Ascending aorta (tissue), 2 donors: Measurements from ENCODE around the gene PPP1R1C. TPM values are rescaled to one million over a fixed set of nuclear protein-coding genes. Genes with fewer than 3 reads are reported as not detected.

Experiments used
- DNase-seq, 2 donors: peaks; one replicate each; pipeline ENCODE4 v3.0.0-alpha.2; 2019; ENCODE audit warnings: low spot score in 2 of 2
- H3K27ac ChIP-seq, 2 donors: fragments of 200-600 bp; sonication (generic); one replicate each; pipeline ENCODE4 v1.5.1; 2016 to 2017; ENCODE audit warnings: mild to moderate bottlenecking in 1 of 2
- H3K27me3 ChIP-seq: fragments of 200-600 bp; sonication (generic); one replicate; pipeline ENCODE4 v1.5.1; 2017
- H3K36me3 ChIP-seq, 2 donors: fragments of 200-600 bp; sonication (generic); one replicate each; pipeline ENCODE4 v1.5.1; 2016
- H3K4me1 ChIP-seq, 2 donors: fragments of 200-600 bp; sonication (generic); one replicate each; pipeline ENCODE4 v1.5.1; 2016 to 2017; ENCODE audit warnings: mild to moderate bottlenecking in 1 of 2
- H3K4me3 ChIP-seq, 2 donors: fragments of 200-600 bp; sonication (generic); one replicate each; pipeline ENCODE4 v1.5.1; 2016 to 2017; ENCODE audit warnings: mild to moderate bottlenecking in 1 of 2
- H3K9me3 ChIP-seq, 2 donors: fragments of 200-600 bp; sonication (generic); one replicate each; pipeline ENCODE4 v1.5.1; 2016
- intact Hi-C: fragments of 100-400 bp; cut with DNase I; formaldehyde crosslinking; loops from one replicate; pipeline ENCODE4 v1.15.1; 2023
- total RNA-seq: library from RNA; depleted of rRNA; stranded (reverse); fragments of >200 nt; gene quantifications from one replicate; pipeline ENCODE4 v1.1.0, GENCODE V29; 2016
- TF ChIP-seq, protein P1 (sequence below), 3 experiments: fragments of 200-600 bp in 2 of 3; fragments of 450-650 bp in 1 of 3; sonication (generic) in 2 of 3; IDR thresholded peaks; one replicate each; pipeline ENCODE4 v1.5.1; 2016 to 2019; ENCODE audit warnings: antibody characterized with exemption in 3 of 3, mild to moderate bottlenecking in 1 of 3, moderate library complexity in 1 of 3

The PPP1R1C gene
- total RNA-seq, 1 donor from 2014 or later = not detected

DNA sequence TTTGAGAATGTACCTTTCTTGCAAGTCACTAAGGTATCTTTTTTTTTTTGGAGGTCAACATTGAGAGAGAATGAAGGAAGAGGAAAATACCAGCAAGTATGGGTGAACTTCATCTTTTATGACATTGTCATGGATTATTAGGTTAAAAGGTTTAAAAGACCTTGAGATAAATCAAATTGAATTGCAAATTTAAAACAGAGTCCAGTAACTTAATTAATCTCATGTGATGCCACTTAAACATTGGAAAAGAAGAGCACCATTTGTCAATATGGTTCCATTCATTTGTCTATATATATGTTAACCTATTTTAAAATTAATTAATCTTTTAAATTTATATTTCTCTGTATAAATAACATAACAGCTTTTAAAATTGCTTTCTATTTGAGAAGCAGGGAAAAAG is 83.8 kb downstream of the PPP1R1C start:
- H3K27ac ChIP-seq = no peak overlapping the region
- intact Hi-C loops = no loop called here
- TF ChIP-seq, protein P1, sequence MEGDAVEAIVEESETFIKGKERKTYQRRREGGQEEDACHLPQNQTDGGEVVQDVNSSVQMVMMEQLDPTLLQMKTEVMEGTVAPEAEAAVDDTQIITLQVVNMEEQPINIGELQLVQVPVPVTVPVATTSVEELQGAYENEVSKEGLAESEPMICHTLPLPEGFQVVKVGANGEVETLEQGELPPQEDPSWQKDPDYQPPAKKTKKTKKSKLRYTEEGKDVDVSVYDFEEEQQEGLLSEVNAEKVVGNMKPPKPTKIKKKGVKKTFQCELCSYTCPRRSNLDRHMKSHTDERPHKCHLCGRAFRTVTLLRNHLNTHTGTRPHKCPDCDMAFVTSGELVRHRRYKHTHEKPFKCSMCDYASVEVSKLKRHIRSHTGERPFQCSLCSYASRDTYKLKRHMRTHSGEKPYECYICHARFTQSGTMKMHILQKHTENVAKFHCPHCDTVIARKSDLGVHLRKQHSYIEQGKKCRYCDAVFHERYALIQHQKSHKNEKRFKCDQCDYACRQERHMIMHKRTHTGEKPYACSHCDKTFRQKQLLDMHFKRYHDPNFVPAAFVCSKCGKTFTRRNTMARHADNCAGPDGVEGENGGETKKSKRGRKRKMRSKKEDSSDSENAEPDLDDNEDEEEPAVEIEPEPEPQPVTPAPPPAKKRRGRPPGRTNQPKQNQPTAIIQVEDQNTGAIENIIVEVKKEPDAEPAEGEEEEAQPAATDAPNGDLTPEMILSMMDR (IDR thresholded peaks at IDR 0.05) = no peak

DNA sequence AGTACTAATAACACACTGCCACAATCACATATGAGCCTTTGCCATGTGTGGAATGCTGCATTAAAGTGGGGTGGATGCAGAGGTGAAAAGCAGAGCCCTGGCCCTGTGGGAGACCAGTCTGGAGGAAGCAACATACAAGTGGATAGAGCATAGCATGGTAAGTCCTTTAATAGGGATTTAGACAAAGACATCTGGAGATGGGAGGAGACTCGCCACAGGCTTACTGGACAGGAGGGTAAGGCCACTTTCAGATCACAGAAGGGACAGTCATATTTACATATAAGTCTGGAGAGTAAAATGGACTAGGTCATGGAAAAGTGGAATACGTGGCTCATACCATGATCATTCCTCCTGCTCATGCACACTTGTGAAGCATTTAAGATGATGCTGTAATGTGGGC is 84.3 kb downstream of the PPP1R1C start:
- H3K27me3 ChIP-seq = no peaks in the 10 kb centered on the region
- H3K27ac ChIP-seq = no peak overlapping the region
- H3K9me3 ChIP-seq = no peaks in the 10 kb centered on the region
- TF ChIP-seq, protein P1 (IDR thresholded peaks at IDR 0.05) = no peak
- no peak for DNase-seq
- H3K36me3 ChIP-seq = no peaks in the 10 kb centered on the region
- peaks cover 5 to 17% of the 10 kb centered on the region in 2 donors for H3K4me1 ChIP-seq
- intact Hi-C loops = loop anchor here (10.0 kb wide), 1 partner anchor 175 kb away; the partner anchor contains the start of gene ITPRID2
- H3K4me3 ChIP-seq = no peak overlapping the region

More for the DNA sequence above, 83.8 kb downstream of the PPP1R1C start:
- Histone ChIP-seq H3K4me3 (no peak overlapping the region), H3K4me1 (peaks cover 5 to 19% of the 10 kb centered on the region in 2 donors), H3K9me3 (no peaks in the 10 kb centered on the region), H3K36me3 (no peaks in the 10 kb centered on the region), H3K27me3 (no peaks in the 10 kb centered on the region)
- DNase-seq = no peak

DNA sequence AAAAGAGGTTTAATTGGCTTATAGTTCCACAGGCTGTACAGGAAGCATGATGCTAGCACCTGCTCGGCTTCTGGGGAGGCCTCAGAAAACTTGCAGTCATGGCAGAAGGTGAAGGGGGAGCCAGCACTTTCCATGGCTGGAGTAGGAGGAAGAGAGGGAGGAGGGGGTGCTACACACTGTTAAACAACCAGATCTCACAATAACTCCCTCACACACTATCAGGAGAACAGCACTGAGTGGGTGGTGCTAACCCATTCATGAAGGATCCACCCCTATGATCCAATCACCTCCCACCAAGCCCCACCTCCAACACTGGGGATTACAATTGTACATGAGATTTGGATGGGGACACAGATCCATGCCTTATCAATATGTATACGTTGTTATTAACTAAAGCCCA is 85.1 kb downstream of the PPP1R1C start:
- Histone ChIP-seq H3K27me3 (no peaks in the 10 kb centered on the region), H3K27ac (no peak overlapping the region), H3K4me3 (no peak overlapping the region), H3K9me3 (no peaks in the 10 kb centered on the region), H3K36me3 (no peaks in the 10 kb centered on the region), H3K4me1 (peaks cover 5 to 13% of the 10 kb centered on the region in 2 donors)
- intact Hi-C loops = loop anchor here (10.0 kb wide), 1 partner anchor 176 kb away; the partner anchor contains the start of gene ITPRID2
- TF ChIP-seq, protein P1 (IDR thresholded peaks at IDR 0.05) = no peak
- DNase-seq = no peak

DNA sequence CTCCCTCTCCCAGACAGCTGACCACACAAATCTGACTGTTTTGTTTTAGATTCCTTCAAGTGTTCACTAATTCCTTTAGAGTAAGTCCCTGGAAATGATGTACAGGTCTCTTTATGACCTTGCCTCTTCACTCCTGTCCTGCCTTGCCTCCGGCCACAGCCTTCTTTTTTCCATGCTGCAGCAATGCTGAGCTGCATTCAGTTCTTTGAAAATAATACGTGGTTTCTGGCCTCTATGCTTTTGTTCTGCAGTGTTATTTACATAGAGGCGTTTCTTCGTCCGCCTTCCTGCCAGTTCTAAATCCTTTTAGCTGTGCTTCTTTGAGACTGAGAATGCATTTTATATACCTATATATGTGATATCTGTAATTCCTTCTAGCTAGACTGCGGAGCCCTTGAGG is 87.2 kb downstream of the PPP1R1C start:
- H3K4me3 ChIP-seq = no peak overlapping the region
- no peaks in the 10 kb centered on the region for H3K36me3 ChIP-seq
- H3K27ac ChIP-seq = no peak overlapping the region
- peaks cover 0 to 6% of the 10 kb centered on the region in 2 donors for H3K4me1 ChIP-seq
- intact Hi-C loops = loop anchor here (10.0 kb wide), 1 partner anchor 178 kb away; the partner anchor contains the start of gene ITPRID2
- H3K27me3 ChIP-seq = no peaks in the 10 kb centered on the region
- no peaks in the 10 kb centered on the region for H3K9me3 ChIP-seq
- TF ChIP-seq, protein P1 (IDR thresholded peaks at IDR 0.05) = no peak
- DNase-seq = no peak

DNA sequence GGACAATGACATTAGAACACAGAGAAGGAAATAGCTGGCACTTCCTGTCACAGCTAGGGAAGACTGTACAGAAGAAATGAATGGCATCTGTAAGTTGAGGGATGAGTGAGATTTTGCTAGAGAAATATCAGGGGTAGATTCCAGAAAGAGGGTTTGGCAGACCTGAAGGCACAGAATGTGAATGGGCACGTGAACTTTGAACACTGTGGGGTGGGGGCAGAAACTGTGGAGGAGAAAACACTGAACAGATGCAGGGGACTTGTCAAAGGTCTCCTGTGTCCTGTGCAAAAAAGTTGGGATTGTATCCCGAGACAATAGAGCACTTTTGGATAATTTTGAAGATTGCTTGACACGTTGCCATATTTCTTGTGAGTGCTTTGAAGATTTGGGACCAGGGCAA is 88.0 kb downstream of the PPP1R1C start:
- no peaks in the 10 kb centered on the region for H3K36me3 ChIP-seq
- intact Hi-C loops = loop anchor here (10.0 kb wide), 1 partner anchor 179 kb away; the partner anchor contains the start of gene ITPRID2

More for the DNA sequence above, 88.0 kb downstream of the PPP1R1C start:
- TF ChIP-seq, protein P1 (IDR thresholded peaks at IDR 0.05) = no peak
- H3K4me3 ChIP-seq = no peak overlapping the region
- H3K9me3 ChIP-seq = no peaks in the 10 kb centered on the region
- no peak for DNase-seq
- no peak overlapping the region for H3K27ac ChIP-seq
- no peaks in the 10 kb centered on the region for H3K27me3 ChIP-seq
- peaks cover 0 to 7% of the 10 kb centered on the region in 2 donors for H3K4me1 ChIP-seq
